Aorta (tissue), 5 donors: ENCODE data around the gene CD81. TPM values are rescaled to one million over a fixed set of nuclear protein-coding genes. Genes with fewer than 3 reads are reported as not detected.
"Not testable (repeated sequence)": the region's sequence is repeated elsewhere in the genome, so short reads cannot be mapped to it uniquely, and the experiment has no call there.

ENCODE experiments used
- ATAC-seq: fragments of 200-7000 bp; cut with Tn5 transposase; one replicate; pipeline ENCODE4 v1.9.1; 2022; ENCODE audit warnings: moderate library complexity; ENCODE audit not compliant: low FRiP score
- DNase-seq, 2 donors: peaks; one replicate each; pipeline ENCODE4 v3.0.0-alpha.2; 2020
- H3K27ac ChIP-seq, 2 donors: one replicate each; pipeline ENCODE4 v1.5.1; 2013; ENCODE audit warnings: low read length in 2 of 2, mild to moderate bottlenecking in 2 of 2, moderate library complexity in 2 of 2, control low read depth in 1 of 2, inconsistent platforms in 1 of 2, low read depth in 1 of 2
- H3K27me3 ChIP-seq, 2 donors: one replicate each; pipeline ENCODE4 v1.6.1; 2013; ENCODE audit warnings: control low read depth in 1 of 2, low read length in 1 of 2, mild to moderate bottlenecking in 1 of 2, moderate library complexity in 1 of 2; ENCODE audit not compliant: insufficient read depth in 2 of 2, control insufficient read depth in 1 of 2
- H3K36me3 ChIP-seq, 2 donors: one replicate each; pipeline ENCODE4 v1.6.1; 2013; ENCODE audit warnings: control low read depth in 1 of 2, low read length in 1 of 2, mild to moderate bottlenecking in 1 of 2; ENCODE audit not compliant: insufficient read depth in 2 of 2, control insufficient read depth in 1 of 2
- H3K4me1 ChIP-seq, 2 donors: one replicate each; pipeline ENCODE4 v1.6.1; 2013; ENCODE audit warnings: low read length in 2 of 2, control low read depth in 1 of 2, mild to moderate bottlenecking in 1 of 2, moderate library complexity in 1 of 2; ENCODE audit not compliant: insufficient read depth in 2 of 2, control insufficient read depth in 1 of 2
- H3K4me3 ChIP-seq, 2 donors: one replicate each; pipeline ENCODE4 v1.5.1; 2013; ENCODE audit warnings: low read length in 2 of 2, control low read depth in 1 of 2, mild to moderate bottlenecking in 1 of 2
- H3K9me3 ChIP-seq: one replicate; pipeline ENCODE4 v1.6.1; 2013; ENCODE audit warnings: mild to moderate bottlenecking, low read length; ENCODE audit not compliant: control insufficient read depth
- WGBS, 2 donors: extraction: QIAGEN DNeasy Blood & Tissue Kit; methylation state at CpG; one replicate each; pipeline ENCODE4 v1.1.7; 2013; 5-methylcytosine and 5-hydroxymethylcytosine counted together
- intact Hi-C, 2 donors: fragments of 100-400 bp; cut with DNase I; formaldehyde crosslinking; loops; one replicate each; pipeline versions ENCODE4 v1.14.2 to v1.15.0; 2022
- long read RNA-seq, 2 donors: library from polyadenylated mRNA; unstranded; transcript quantifications; one replicate each; pipeline ENCODE4 v2.0.0, GENCODE V29; 2020 to 2021
- polyA plus RNA-seq, 2 donors: library from polyadenylated mRNA; stranded (reverse); fragments of 200-250 nt; gene quantifications; one replicate each; pipeline ENCODE4 v1.2.3, GENCODE V29; 2013
- total RNA-seq, 2 donors: library from RNA; stranded (reverse); fragmentation: NEBNext Ultra II Directional; extraction: Animal tissue kit (Norgen Biotek cat#: 25700); gene quantifications; one replicate each; pipeline ENCODE4 v1.2.1, GENCODE V29; 2021
- donor health status: healthy with polysubstance abuse.
- donor health status: Bipolar disorder and iron deficiency.
- donor health status: DM: no; HTN: no; CAD: no.
- donor health status: DM: no; HTN: no; CAD: no.
- donor health status: DM: yes; HTN: yes; CAD: no.

Gene CD81
- total RNA-seq: 100 to 1,000 TPM; 538 to 620 TPM
- polyA plus RNA-seq: 100 to 1,000 TPM; 363 to 784 TPM
- long read RNA-seq, donor 1, transcript CD81-201 (8 exons, 1,520 nt): minor isoform, 12 of 67 reads
- long read RNA-seq, donor 1, transcript CD81-207 (6 exons, 890 nt): major isoform, 14 of 67 reads
- long read RNA-seq, donor 1, transcript CD81-204 (5 exons, 940 nt): minor isoform, 9 of 67 reads
- long read RNA-seq, donor 1, partial matches to known transcripts: 10 of 67 reads
- long read RNA-seq, donor 1, other reads (novel, unspliced or antisense): 22 of 67 reads
- long read RNA-seq, donor 2, transcript CD81-207 (6 exons, 890 nt): minor isoform, 12 of 242 reads
- long read RNA-seq, donor 2, transcript CD81-201 (8 exons, 1,520 nt): major isoform, 196 of 242 reads
- long read RNA-seq, donor 2, partial matches to known transcripts: 24 of 242 reads
- long read RNA-seq, donor 2, other reads (novel, unspliced or antisense): 4 of 242 reads

GRCh38 chr11:2376751-2377451, at the start of gene CD81:
Gene CD81, plus strand, starts transcription at chr11:2377310. Its CDS starts 240 bp downstream, at chr11:2377550.
- Histone ChIP-seq H3K36me3 (no peaks in the 10 kb centered on the region), H3K27me3 (no peaks in the 10 kb centered on the region), H3K9me3 (no peaks in the 10 kb centered on the region), H3K27ac (peak within 1 kb of the TSS; percentile 87 to 92), H3K4me1 (no peaks in the 10 kb centered on the region), H3K4me3 (peak within 1 kb of the TSS; percentile 59 to 97)
- 7 to 11% methylated on average over 38 to 65 of the region's 65 CpGs for WGBS, 2 donors
- ATAC-seq (peak; percentile 79), DNase-seq (peak in 1 of 2 donors; percentile 62)
- intact Hi-C loops: loop anchor here (1.0 to 5.0 kb wide), 2 partner anchors 23 to 60 kb away; partner anchors contain the start of gene TSSC4 (in 1 of the 2)

GRCh38 chr11:2328021-2328420, 49.1 kb upstream of the CD81 start:
- intact Hi-C loops: no loop called here
- H3K4me1 ChIP-seq: no peaks in the 10 kb centered on the region
- H3K27ac ChIP-seq: no peak overlapping the region
- no peaks in the 10 kb centered on the region for H3K36me3 ChIP-seq
- H3K9me3 ChIP-seq: no peaks in the 10 kb centered on the region
- WGBS, 2 donors: 89 to 92% methylated on average over 11 of the region's 11 CpGs
- no peak for ATAC-seq
- peak in 1 of 2 donors; percentile 70 for DNase-seq
- H3K4me3 ChIP-seq: no peak overlapping the region
- H3K27me3 ChIP-seq: no peaks in the 10 kb centered on the region

- Histone ChIP-seq H3K4me3 (no peak overlapping the region), H3K27me3 (no peaks in the 10 kb centered on the region), H3K36me3 (no peaks in the 10 kb centered on the region), H3K4me1 (no peaks in the 10 kb centered on the region), H3K9me3 (no peaks in the 10 kb centered on the region), H3K27ac (no peak overlapping the region)
- ATAC-seq (no peak), DNase-seq (peak in 1 of 2 donors; percentile 65)
- intact Hi-C loops: no loop called here
- WGBS, 2 donors: 91 to 94% methylated on average over 15 of the region's 15 CpGs
Observed at GRCh38 chr11:2328656-2329354, 48.3 kb upstream of the CD81 start.

GRCh38 chr11:2329551-2329950, 47.6 kb upstream of the CD81 start:
- no peak for ATAC-seq
- intact Hi-C loops: no loop called here
- Histone ChIP-seq H3K27me3 (no peaks in the 10 kb centered on the region), H3K9me3 (no peaks in the 10 kb centered on the region), H3K27ac (no peak overlapping the region), H3K4me3 (no peak overlapping the region), H3K4me1 (no peaks in the 10 kb centered on the region), H3K36me3 (no peaks in the 10 kb centered on the region)
- DNase-seq: no peak
- 96 to 98% methylated on average over 9 of the region's 9 CpGs for WGBS, 2 donors

GRCh38 chr11:2330696-2331095, 46.4 kb upstream of the CD81 start:
- WGBS, 2 donors: 92 to 97% methylated on average over 6 of the region's 6 CpGs
- no peaks in the 10 kb centered on the region for H3K4me1 ChIP-seq
- H3K27me3 ChIP-seq: no peaks in the 10 kb centered on the region
- no peaks in the 10 kb centered on the region for H3K9me3 ChIP-seq
- no peak overlapping the region for H3K4me3 ChIP-seq
- H3K27ac ChIP-seq: no peak overlapping the region
- H3K36me3 ChIP-seq: no peaks in the 10 kb centered on the region
- intact Hi-C loops: no loop called here
- DNase-seq (no peak), ATAC-seq (no peak)

GRCh38 chr11:2331404-2331803, 45.7 kb upstream of the CD81 start:
- ATAC-seq: no peak
- no peaks in the 10 kb centered on the region for H3K9me3 ChIP-seq
- H3K27ac ChIP-seq: no peak overlapping the region
- H3K4me1 ChIP-seq: no peaks in the 10 kb centered on the region
- no peak overlapping the region for H3K4me3 ChIP-seq
- WGBS, 2 donors: 95 to 97% methylated on average over 5 of the region's 5 CpGs
- no peak for DNase-seq
- no peaks in the 10 kb centered on the region for H3K27me3 ChIP-seq
- no peaks in the 10 kb centered on the region for H3K36me3 ChIP-seq
- intact Hi-C loops: no loop called here

GRCh38 chr11:2332569-2332968, 44.5 kb upstream of the CD81 start:
- intact Hi-C loops, H3K27ac ChIP-seq, H3K4me3 ChIP-seq, DNase-seq, H3K27me3 ChIP-seq, ATAC-seq, H3K4me1 ChIP-seq, H3K36me3 ChIP-seq, H3K9me3 ChIP-seq: not testable (repeated sequence)
- WGBS, 2 donors: 92 to 97% methylated on average over 14 to 29 of the region's 29 CpGs

- ATAC-seq, DNase-seq, intact Hi-C loops, H3K27ac ChIP-seq, H3K4me3 ChIP-seq, H3K36me3 ChIP-seq, H3K27me3 ChIP-seq, H3K9me3 ChIP-seq, H3K4me1 ChIP-seq: not testable (repeated sequence)
- 95 to 100% methylated on average over 2 of the region's 4 CpGs for WGBS, 2 donors
Observed at GRCh38 chr11:2333486-2334205, 43.5 kb upstream of the CD81 start.
